ENCODE results near the gene TMEM18. TPM values are rescaled to one million over a fixed set of nuclear protein-coding genes. Genes with fewer than 3 reads are reported as not detected.

The TMEM18 gene
- total and polyA plus RNA-seq, 9 of the 15 experiments (the other 6 are each of a cell fraction or from before 2014, with no cell fraction given), result 12.8 to 55.9 (median 21.8) TPM

GRCh38 chr2:641872-642815 lies 35.1 kb downstream of the TMEM18 start (continued):
- no peak for TF ChIP-seq AFF4 (CRISPR knock-in tag; IDR thresholded peaks at IDR 0.05)
- no peak for TF ChIP-seq NCOA6 (IDR thresholded peaks at IDR 0.05)
- TF ChIP-seq ZEB2 (IDR thresholded peaks at IDR 0.05), result no peak
- no peak for TF ChIP-seq KDM2B (CRISPR knock-in tag; IDR thresholded peaks at IDR 0.05)
- no peak for TF ChIP-seq SOX6 (IDR thresholded peaks at IDR 0.05)
- no peak for TF ChIP-seq POLR2AphosphoS5 (IDR thresholded peaks at IDR 0.05; ENCODE audit: control insufficient read depth, insufficient read depth, low read depth, low read length)
- no peak for TF ChIP-seq CHD4 (IDR thresholded peaks at IDR 0.05; ENCODE audit: insufficient read depth, insufficient replicate concordance, low read depth, low read length, poor library complexity, severe bottlenecking)

All from K562 (cell line).